NB4 (cell line): Measurements from ENCODE around the gene ZMYND10.

Source experiments
- POLR2A ChIP-seq: IDR thresholded peaks from 2 replicates; pipeline ENCODE4 v1.6.1; 2011; ENCODE audit warnings: mild to moderate bottlenecking; ENCODE audit not compliant: insufficient read length; ENCODE audit errors: extremely low read depth
- TF ChIP-seq, protein P1 (sequence below): IDR thresholded peaks from one replicate; pipeline ENCODE4 v1.5.1; 2012; ENCODE audit warnings: low read depth, low read length
- TF ChIP-seq, protein P2 (sequence below): IDR thresholded peaks from 2 replicates; pipeline ENCODE4 v1.6.1; 2011; ENCODE audit warnings: low read depth, low read length

DNA sequence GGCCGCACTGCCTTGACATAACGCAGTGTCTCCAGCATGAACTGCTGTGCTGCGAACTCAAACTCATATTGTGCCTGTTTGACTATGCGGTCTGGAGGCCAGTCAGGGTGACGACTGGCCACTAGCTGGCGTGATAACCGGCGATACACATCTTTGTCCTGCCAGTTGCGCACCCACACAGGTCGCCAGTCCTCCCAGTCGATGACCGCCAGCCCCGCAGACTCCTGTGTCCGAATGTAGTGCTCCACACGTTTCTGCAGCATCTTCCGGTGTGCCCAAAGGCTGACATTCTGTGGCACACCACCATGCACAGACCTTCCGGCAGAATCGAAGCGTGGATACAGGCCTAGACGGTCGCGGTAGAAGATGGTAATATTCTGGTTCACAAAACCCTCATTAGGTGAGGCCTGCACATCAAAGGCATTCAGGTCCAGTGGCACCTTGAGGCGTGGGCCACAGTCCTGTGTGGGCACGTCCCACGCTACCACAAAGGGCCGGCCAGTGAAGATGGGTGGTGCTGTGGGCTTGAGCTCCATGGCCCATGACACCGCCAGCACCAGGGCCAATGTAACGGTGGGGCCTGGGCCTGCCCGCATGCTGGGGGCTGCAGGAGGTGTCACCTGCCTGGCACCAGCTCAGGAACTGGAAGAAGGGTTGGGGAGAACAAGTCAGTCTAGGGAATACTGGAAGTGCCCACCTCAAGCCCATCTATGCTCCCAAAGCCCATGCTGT is 25.5 kb downstream of the ZMYND10 start:
- TF ChIP-seq, protein P1, sequence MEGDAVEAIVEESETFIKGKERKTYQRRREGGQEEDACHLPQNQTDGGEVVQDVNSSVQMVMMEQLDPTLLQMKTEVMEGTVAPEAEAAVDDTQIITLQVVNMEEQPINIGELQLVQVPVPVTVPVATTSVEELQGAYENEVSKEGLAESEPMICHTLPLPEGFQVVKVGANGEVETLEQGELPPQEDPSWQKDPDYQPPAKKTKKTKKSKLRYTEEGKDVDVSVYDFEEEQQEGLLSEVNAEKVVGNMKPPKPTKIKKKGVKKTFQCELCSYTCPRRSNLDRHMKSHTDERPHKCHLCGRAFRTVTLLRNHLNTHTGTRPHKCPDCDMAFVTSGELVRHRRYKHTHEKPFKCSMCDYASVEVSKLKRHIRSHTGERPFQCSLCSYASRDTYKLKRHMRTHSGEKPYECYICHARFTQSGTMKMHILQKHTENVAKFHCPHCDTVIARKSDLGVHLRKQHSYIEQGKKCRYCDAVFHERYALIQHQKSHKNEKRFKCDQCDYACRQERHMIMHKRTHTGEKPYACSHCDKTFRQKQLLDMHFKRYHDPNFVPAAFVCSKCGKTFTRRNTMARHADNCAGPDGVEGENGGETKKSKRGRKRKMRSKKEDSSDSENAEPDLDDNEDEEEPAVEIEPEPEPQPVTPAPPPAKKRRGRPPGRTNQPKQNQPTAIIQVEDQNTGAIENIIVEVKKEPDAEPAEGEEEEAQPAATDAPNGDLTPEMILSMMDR = no peak
- TF ChIP-seq POLR2A = no peak
- TF ChIP-seq, protein P2, sequence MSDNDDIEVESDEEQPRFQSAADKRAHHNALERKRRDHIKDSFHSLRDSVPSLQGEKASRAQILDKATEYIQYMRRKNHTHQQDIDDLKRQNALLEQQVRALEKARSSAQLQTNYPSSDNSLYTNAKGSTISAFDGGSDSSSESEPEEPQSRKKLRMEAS = no peak
